Kidney (tissue), 14 donors: ENCODE measurements around the gene PHYHD1. TPM values are rescaled to one million over a fixed set of nuclear protein-coding genes. Genes with fewer than 3 reads are reported as not detected.

ENCODE experiments used
- DNase-seq, 5 donors: peaks; one replicate each; pipeline ENCODE4 v3.0.0-alpha.2; 2013 to 2020
- FAIRE-seq: peaks from 2 replicates; lab custom pipeline; 2012; peaks lifted over from hg19 to GRCh38; lab: Jason Lieb, UNC
- H3K27ac ChIP-seq, 2 donors: one replicate each; pipeline ENCODE4 v1.7.0; 2013; ENCODE audit warnings: low read depth in 2 of 2, low read length in 2 of 2, inconsistent platforms in 1 of 2
- H3K27me3 ChIP-seq: one replicate; pipeline ENCODE4 v1.7.1; 2013; ENCODE audit warnings: low read length, inconsistent platforms; ENCODE audit not compliant: control insufficient read depth, insufficient read depth
- H3K36me3 ChIP-seq, 3 donors: one replicate each; pipeline versions ENCODE4 v1.7.0 to v1.7.1; 2013; ENCODE audit warnings: low read length in 3 of 3, control low read depth in 1 of 3, inconsistent platforms in 1 of 3; ENCODE audit not compliant: insufficient read depth in 3 of 3, control insufficient read depth in 2 of 3
- H3K4me1 ChIP-seq, 3 donors: one replicate each; pipeline versions ENCODE4 v1.7.0 to v1.7.1; 2013; ENCODE audit warnings: low read length in 3 of 3, inconsistent platforms in 1 of 3, low read depth in 1 of 3; ENCODE audit not compliant: control insufficient read depth in 2 of 3, insufficient read depth in 2 of 3
- H3K4me3 ChIP-seq, 3 donors: one replicate each; pipeline versions ENCODE4 v1.7.0 to v1.8.1; 2013; ENCODE audit warnings: low read length in 3 of 3, control low read depth in 1 of 3, inconsistent platforms in 1 of 3
- H3K9ac ChIP-seq, 3 donors: one replicate each; pipeline versions ENCODE4 v1.7.0 to v1.7.1; 2013; ENCODE audit warnings: low read length in 3 of 3, control low read depth in 1 of 3, inconsistent platforms in 1 of 3
- H3K9me3 ChIP-seq, 3 donors: one replicate each; pipeline versions ENCODE4 v1.7.0 to v1.7.1; 2013; ENCODE audit warnings: low read length in 3 of 3, control low read depth in 1 of 3, inconsistent platforms in 1 of 3; ENCODE audit not compliant: control insufficient read depth in 2 of 3, insufficient read depth in 1 of 3
- intact Hi-C: fragments of 100-400 bp; cut with DNase I; formaldehyde crosslinking; loops from one replicate; pipeline ENCODE4 v1.11.1; 2022
- polyA plus RNA-seq: library from polyadenylated mRNA; stranded (reverse); fragments of 350-450 nt; fragmentation: Illumina TruSeq; extraction: RNeasy Lipid Tissue Mini Kit (QIAGEN cat#74804); gene quantifications from one replicate; pipeline ENCODE4 v1.2.3, GENCODE V29; 2014; ENCODE audit warnings: low read depth, low replicate concordance; ENCODE audit not compliant: insufficient read depth
- total RNA-seq: library from RNA; stranded (reverse); fragmentation: NEBNext Ultra II Directional; extraction: Animal tissue kit (Norgen Biotek cat#: 25700); gene quantifications from one replicate; pipeline ENCODE4 v1.2.1, GENCODE V29; 2021
- TF ChIP-seq, protein P1 (sequence below): IDR thresholded peaks from 3 replicates; pipeline ENCODE4 v1.5.1; 2012; ENCODE audit warnings: mild to moderate bottlenecking, moderate library complexity, borderline replicate concordance; ENCODE audit not compliant: insufficient read depth; ENCODE audit errors: extremely low read depth
- donor health status: control.
- donor health status: control.
- donor health status: control.
- donor health status: control.
- donor health status: control.
- donor health status: DM: yes; HTN: yes; CAD: no.
- donor health status: Normal renal cell carcinoma (clear cell type).

Gene PHYHD1
- total and polyA plus RNA-seq, 2 donors from 2014 or later, result 59.0 to 122 TPM

DNA sequence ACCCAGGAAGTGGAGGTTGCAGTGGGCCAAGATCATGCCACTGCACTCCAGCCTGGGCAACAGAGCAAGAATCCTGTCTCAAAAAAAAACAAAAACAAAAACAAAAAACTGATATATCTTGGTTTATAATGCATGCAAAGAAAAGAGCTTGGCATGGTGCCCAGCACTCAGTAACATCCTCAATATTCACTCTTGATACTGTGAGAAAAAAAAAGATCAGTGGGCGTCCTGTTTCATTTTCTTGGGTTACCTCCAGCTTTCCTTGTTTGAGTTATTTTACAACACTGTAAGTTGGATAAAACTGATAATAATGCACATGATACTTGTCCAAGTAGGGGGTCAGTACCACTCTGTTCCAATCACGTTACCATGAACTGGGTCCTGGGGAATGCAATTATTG, 7.8 kb downstream of the PHYHD1 start:
- no peak overlapping the region for H3K4me3 ChIP-seq
- H3K9ac ChIP-seq, result no peak overlapping the region
- DNase-seq (no peak), FAIRE-seq (no peak)
- intact Hi-C loops, result no loop called here
- TF ChIP-seq, protein P1, sequence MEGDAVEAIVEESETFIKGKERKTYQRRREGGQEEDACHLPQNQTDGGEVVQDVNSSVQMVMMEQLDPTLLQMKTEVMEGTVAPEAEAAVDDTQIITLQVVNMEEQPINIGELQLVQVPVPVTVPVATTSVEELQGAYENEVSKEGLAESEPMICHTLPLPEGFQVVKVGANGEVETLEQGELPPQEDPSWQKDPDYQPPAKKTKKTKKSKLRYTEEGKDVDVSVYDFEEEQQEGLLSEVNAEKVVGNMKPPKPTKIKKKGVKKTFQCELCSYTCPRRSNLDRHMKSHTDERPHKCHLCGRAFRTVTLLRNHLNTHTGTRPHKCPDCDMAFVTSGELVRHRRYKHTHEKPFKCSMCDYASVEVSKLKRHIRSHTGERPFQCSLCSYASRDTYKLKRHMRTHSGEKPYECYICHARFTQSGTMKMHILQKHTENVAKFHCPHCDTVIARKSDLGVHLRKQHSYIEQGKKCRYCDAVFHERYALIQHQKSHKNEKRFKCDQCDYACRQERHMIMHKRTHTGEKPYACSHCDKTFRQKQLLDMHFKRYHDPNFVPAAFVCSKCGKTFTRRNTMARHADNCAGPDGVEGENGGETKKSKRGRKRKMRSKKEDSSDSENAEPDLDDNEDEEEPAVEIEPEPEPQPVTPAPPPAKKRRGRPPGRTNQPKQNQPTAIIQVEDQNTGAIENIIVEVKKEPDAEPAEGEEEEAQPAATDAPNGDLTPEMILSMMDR, result no peak
- no peaks in the 10 kb centered on the region for H3K27me3 ChIP-seq
- no peaks in the 10 kb centered on the region for H3K36me3 ChIP-seq
- H3K9me3 ChIP-seq, result no peaks in the 10 kb centered on the region
- peaks cover 0 to 2% (median 2%) of the 10 kb centered on the region in 3 donors for H3K4me1 ChIP-seq
- H3K27ac ChIP-seq, result no peak overlapping the region

DNA sequence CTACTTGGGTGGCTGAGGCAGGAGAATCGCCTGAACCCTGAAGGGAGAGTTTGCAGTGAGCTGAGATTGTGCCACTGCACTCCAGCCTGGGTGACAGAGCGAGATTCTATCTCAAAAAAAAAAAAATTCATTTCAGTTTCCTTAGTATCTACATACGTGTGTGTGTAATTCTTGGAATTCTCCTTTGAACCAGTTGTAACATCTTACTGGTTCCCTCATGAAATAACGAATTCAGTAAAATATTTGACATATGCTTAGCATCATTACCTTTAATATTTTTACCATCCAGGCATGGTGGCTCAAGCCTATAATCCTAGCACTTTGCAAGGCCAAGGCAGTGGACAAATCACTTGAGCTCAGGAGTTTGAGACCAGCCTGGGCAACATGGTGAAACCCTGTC, 8.8 kb downstream of the PHYHD1 start:
- H3K9me3 ChIP-seq, result no peaks in the 10 kb centered on the region
- intact Hi-C loops, result no loop called here
- H3K36me3 ChIP-seq, result no peaks in the 10 kb centered on the region
- no peak overlapping the region for H3K4me3 ChIP-seq
- FAIRE-seq (no peak), DNase-seq (no peak)
- peaks cover 0 to 2% (median 2%) of the 10 kb centered on the region in 3 donors for H3K4me1 ChIP-seq
- TF ChIP-seq, protein P1, result no peak
- no peaks in the 10 kb centered on the region for H3K27me3 ChIP-seq
- no peak overlapping the region for H3K9ac ChIP-seq
- H3K27ac ChIP-seq, result no peak overlapping the region

- Histone ChIP-seq H3K4me1 (no peaks in the 10 kb centered on the region), H3K9ac (no peak overlapping the region), H3K27me3 (no peaks in the 10 kb centered on the region), H3K4me3 (no peak overlapping the region), H3K27ac (no peak overlapping the region), H3K9me3 (no peaks in the 10 kb centered on the region), H3K36me3 (no peaks in the 10 kb centered on the region)
- peak in 2 of 5 donors; percentile 7 to 34 for DNase-seq
- intact Hi-C loops, result loop anchor here (5.0 kb wide), 1 partner anchor 71 kb away; no protein-coding TSS in a partner anchor
- TF ChIP-seq, protein P1, result no peak
- no peak for FAIRE-seq
Measured at GRCh38 chr9:128933731-128934130, 12.9 kb downstream of the PHYHD1 start.
